Skeletal muscle satellite cell (primary cell): ENCODE data around the gene AASDH. TPM values are rescaled to one million over a fixed set of nuclear protein-coding genes. Genes with fewer than 3 reads are reported as not detected.

Source experiments
- H3K27me3 ChIP-seq: 2 replicates; pipeline ENCODE4 v1.7.0; 2013; ENCODE audit warnings: low read length; ENCODE audit not compliant: control insufficient read depth, insufficient read depth
- H3K36me3 ChIP-seq: 2 replicates; pipeline ENCODE4 v1.7.0; 2013; ENCODE audit warnings: mild to moderate bottlenecking, control low read depth, low read length; ENCODE audit not compliant: insufficient read depth
- H3K4me1 ChIP-seq: 2 replicates; pipeline ENCODE4 v1.7.0; 2013; ENCODE audit warnings: low read length; ENCODE audit not compliant: control insufficient read depth, insufficient read depth
- H3K4me2 ChIP-seq: 2 replicates; pipeline ENCODE4 v1.7.0; 2013; ENCODE audit warnings: mild to moderate bottlenecking, low read length
- H3K4me3 ChIP-seq: 2 replicates; pipeline ENCODE4 v1.7.0; 2013; ENCODE audit warnings: low read length
- H3K9ac ChIP-seq: 2 replicates; pipeline ENCODE4 v1.7.0; 2013; ENCODE audit warnings: mild to moderate bottlenecking, low read depth, low read length, moderate library complexity
- H3K9me3 ChIP-seq: replicated peaks from 2 replicates; pipeline ENCODE4 v1.7.0; 2013; ENCODE audit warnings: mild to moderate bottlenecking, control low read depth, low read length
- small RNA-seq: library from RNA; depleted of rRNA; stranded (forward); fragments of <200 nt; gene quantifications from one replicate; pipeline ENCODE3, GENCODE V24; 2012

The AASDH gene

DNA sequence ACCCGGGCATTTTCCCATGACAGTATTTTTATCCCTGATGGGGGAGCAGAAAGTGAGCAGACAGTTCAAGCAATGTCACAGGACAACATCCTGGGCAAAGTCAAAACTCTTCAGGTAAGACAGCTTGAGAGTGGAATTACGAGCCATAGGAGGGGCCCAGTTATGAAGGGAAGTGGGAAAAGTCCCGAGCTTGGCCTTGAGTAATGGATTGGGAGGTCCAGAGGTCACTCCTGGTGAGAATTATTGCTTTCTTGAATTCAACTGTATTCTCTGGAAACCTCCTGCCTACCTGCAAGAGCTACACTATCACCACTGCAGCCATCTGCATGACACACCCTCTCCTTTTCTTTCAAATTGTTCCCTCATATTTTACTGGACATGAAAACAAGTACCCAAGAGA, 89.1 kb downstream of the AASDH start:
- Histone ChIP-seq H3K4me3 (no peak overlapping the region), H3K9ac (no peak overlapping the region), H3K9me3 (no peaks in the 10 kb centered on the region), H3K4me2 (no peak overlapping the region), H3K27me3 (no peaks in the 10 kb centered on the region), H3K4me1 (peaks cover 6% of the 10 kb centered on the region), H3K36me3 (no peaks in the 10 kb centered on the region)

DNA sequence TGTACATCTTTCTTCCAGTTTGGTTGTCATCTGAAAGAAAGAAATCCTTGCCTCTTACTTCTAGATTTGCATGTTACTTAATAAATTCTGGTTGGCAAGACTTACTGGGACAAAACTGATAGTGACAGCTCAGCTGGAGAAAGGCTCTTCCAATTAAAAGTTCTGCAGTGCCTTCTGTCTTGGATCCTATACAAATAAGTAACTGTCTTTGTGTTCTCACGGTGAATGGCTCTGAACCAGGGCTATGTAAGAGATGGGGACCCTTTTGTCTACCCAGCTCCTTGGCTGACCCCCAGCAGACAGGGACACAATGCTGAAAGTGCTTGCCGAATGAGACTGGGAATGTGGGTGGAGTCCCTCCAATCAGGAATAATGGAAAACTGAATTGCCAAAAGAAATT, 89.5 kb downstream of the AASDH start:
- no peaks in the 10 kb centered on the region for H3K9me3 ChIP-seq
- H3K9ac ChIP-seq, result no peak overlapping the region
- H3K4me2 ChIP-seq, result no peak overlapping the region
- H3K27me3 ChIP-seq, result no peaks in the 10 kb centered on the region
- no peak overlapping the region for H3K4me3 ChIP-seq
- H3K36me3 ChIP-seq, result no peaks in the 10 kb centered on the region
- H3K4me1 ChIP-seq, result peaks cover 6% of the 10 kb centered on the region

DNA sequence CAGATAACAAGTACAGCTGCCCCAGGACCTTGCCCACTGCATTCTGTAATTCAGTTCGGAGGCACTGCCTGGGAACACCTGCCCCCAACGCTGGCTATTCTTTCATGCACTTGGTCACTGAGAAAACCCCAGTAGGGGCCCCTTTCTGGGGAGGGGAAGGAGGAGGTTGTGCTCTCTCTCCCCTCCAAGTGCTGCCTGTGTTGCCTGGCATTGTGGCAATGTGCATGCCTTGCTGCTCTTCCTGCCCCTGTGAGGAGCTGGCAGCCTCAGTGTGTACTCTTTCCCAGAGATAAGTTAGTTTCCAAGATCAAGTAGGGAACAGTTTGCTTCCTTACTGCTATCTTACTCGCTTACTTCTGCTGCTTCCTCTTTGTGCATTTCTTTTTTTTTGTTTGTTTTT, 90.8 kb downstream of the AASDH start:
- Histone ChIP-seq H3K4me1 (peaks cover 6% of the 10 kb centered on the region), H3K27me3 (no peaks in the 10 kb centered on the region), H3K36me3 (no peaks in the 10 kb centered on the region), H3K4me3 (no peak overlapping the region), H3K4me2 (no peak overlapping the region), H3K9ac (no peak overlapping the region), H3K9me3 (no peaks in the 10 kb centered on the region)

DNA sequence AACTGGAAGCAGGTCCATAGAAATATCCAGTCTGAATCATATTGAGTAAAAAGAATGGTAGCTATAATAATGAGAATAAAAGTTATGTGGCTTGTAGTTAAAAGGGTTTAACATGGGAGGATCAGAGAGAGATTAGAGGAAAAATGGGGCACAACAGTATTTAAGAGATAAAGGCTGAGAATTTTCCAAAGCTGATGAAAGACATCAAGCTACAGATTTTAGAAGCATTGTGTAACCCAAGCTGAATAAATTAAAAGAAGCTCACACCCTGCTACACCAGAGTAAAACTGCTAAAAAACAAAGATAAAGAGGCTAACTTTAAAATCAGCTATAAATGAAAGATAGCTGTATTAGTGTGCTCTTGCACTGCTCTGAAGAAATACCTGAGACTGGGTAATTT, 94.2 kb downstream of the AASDH start:
- no peak overlapping the region for H3K9ac ChIP-seq
- no peaks in the 10 kb centered on the region for H3K27me3 ChIP-seq
- H3K4me1 ChIP-seq, result no peaks in the 10 kb centered on the region
- H3K9me3 ChIP-seq, result no peaks in the 10 kb centered on the region
- no peaks in the 10 kb centered on the region for H3K36me3 ChIP-seq
- no peak overlapping the region for H3K4me3 ChIP-seq
- H3K4me2 ChIP-seq, result no peak overlapping the region

DNA sequence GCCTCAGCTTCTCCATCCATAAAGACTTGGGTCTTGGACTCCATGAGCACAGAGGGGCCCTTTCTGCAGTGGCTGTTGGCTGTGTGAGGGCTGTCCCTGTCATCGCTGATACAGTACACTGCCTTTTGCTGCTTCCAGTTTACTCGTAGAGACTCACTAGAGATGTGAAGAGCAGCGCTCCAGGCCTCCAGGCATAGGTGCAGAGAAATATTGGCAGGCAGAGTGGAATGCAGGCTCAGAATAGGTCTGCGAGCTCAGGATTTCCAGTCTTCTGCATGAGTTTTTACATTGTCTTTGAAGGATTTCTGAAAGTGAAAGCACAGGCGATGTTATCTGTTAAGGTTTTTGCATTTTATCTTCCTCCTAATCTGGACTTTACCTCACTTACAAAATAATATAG, 97.4 kb downstream of the AASDH start:
- no peaks in the 10 kb centered on the region for H3K9me3 ChIP-seq
- no peaks in the 10 kb centered on the region for H3K4me1 ChIP-seq
- no peak overlapping the region for H3K9ac ChIP-seq
- H3K4me2 ChIP-seq, result no peak overlapping the region
- no peaks in the 10 kb centered on the region for H3K27me3 ChIP-seq
- H3K36me3 ChIP-seq, result no peaks in the 10 kb centered on the region
- no peak overlapping the region for H3K4me3 ChIP-seq

DNA sequence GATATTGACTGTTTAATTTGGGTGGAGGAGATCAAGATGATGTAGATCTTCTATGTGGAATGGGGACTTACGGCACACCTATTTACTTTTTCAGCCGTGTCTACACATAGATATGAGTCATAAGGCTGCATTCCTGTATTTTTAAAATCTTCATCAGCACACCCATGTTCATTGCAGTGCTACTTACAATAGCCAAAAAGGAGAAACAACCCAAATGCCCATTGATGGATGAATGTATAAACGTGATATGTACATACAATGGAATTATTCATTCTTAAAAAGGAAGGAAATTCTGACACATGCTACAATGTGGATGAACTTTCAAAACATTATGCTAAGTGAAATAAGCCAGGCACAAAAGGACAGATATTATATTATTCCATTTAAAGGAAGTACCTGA, 98.6 kb downstream of the AASDH start:
- Histone ChIP-seq H3K4me1 (no peaks in the 10 kb centered on the region), H3K4me2 (no peak overlapping the region), H3K9ac (no peak overlapping the region), H3K4me3 (no peak overlapping the region), H3K27me3 (no peaks in the 10 kb centered on the region), H3K36me3 (no peaks in the 10 kb centered on the region), H3K9me3 (no peaks in the 10 kb centered on the region)

Small RNAs within 50 kb of the gene (small RNA-seq; reads per million reads assigned to genes)
- gene RNU6-197P, result not detected
